Activated CD4-positive, alpha-beta T cell treated with anti-CD3 and anti-CD28 coated beads, Interleukin-2, amount 50 U/mL, for 48 hours (primary cell): Measurements from ENCODE around the gene SCGB1D2.
"Not testable (repeated sequence)": the region's sequence is repeated elsewhere in the genome, so short reads cannot be mapped to it uniquely, and the experiment has no call there.

ENCODE experiments used
- DNase-seq, 2 experiments: peaks; one replicate each; pipeline ENCODE4 v3.0.0-alpha.2; 2020

Gene SCGB1D2, protein sequence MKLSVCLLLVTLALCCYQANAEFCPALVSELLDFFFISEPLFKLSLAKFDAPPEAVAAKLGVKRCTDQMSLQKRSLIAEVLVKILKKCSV

DNA sequence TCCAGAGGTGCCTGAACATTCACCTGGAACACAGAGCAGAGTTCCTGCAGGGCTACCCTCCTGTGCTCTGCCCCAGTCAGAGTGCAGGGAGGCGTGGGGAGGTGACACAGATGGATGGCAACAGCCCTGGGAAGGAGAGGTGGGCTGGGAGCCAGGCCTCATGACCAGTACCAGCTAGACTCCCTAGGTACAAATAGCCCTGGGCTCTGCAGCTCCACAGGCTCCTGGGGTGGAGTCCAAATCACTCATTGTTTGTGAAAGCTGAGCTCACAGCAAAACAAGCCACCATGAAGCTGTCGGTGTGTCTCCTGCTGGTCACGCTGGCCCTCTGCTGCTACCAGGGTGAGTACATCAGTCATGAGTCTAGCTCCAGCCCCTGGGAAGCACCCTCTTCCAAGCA lies at the start of gene SCGB1D2:
TSS of gene SCGB1D2 (plus strand) at position 219 of the 400 bp plus-strand sequence. CDS start at position 288, 69 bp downstream.
- no peak for DNase-seq

- no peak for DNase-seq
Measured at GRCh38 chr11:62193952-62194351, 48.1 kb upstream of the SCGB1D2 start.

DNA sequence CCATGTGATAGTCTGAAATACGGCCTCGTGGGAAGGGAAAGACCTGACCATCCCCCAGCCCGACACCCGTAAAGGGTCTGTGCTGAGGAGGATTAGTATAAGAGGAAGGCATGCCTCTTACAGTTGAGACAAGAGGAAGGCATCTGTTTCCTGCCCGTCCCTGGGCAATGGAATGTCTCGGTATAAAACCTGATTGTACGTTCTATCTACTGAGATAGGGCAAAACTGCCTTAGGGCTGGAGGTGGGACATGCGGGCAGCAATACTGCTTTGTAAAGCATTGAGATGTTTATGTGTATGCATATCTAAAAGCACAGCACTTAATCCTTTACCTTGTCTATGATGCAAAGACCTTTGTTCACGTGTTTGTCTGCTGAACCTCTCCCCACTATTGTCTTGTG lies 47.0 kb upstream of the SCGB1D2 start:
- DNase-seq = not testable (repeated sequence)

GRCh38 chr11:62195945-62196344 lies 46.1 kb upstream of the SCGB1D2 start:
- DNase-seq = no peak

DNA sequence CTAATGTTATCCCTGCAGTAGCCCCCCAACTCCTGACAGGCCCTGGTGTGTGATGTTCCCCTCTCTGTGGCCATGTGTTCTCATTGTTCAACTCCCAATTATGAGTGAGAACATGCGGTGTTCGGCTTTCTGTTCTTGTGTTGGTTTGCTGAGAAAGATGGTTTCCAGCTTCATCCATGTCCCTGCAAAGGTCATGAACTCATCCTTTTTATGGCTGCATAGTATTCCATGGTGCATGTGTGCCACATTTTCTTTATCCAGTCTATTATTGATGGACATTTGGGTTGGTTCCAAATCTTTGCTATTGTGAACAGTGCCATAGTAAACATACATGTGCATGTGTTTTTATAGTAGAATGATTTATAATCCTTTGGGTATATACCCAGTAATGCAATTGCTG lies 44.6 kb upstream of the SCGB1D2 start:
- DNase-seq = not testable (repeated sequence)

DNA sequence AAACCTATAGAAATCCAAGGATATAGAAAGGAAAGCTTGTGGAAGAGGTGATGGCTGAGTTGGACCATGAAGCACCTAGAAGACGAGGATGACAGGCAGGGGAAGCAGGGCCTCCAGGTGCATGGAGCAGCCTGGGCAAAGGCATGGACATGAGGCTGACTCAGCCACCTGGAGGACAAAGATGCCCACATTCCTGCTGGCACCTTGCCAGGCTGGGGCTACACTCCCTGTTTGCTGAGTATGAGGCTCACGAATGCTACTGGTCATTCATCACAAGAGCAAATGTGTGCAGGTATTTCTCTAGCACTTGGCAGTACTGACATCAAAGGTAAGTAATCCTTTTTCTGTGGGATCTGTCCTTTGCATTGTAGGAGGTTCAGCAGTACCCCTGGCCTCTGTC lies 40.7 kb upstream of the SCGB1D2 start:
- DNase-seq = no peak

DNA sequence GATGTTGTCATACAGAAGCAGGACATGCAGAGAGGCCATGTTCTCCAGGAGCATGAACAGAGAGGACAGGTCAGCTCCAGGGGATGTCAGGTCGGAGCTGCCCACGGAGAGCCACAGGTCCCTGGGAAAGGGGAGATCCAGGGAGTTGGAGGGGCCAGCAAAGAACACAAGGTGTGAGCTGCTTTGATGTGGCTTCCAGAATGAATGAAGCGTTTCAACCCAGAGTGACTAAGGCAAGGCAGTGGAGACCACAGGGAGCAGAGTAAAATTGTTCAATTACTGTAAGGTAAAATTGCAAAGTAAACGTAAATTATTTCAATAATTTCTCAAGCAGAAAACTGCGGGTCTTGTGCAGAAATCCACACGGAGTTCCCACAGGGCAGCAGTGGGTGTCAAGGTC lies 39.1 kb upstream of the SCGB1D2 start:
- DNase-seq = no peak

DNA sequence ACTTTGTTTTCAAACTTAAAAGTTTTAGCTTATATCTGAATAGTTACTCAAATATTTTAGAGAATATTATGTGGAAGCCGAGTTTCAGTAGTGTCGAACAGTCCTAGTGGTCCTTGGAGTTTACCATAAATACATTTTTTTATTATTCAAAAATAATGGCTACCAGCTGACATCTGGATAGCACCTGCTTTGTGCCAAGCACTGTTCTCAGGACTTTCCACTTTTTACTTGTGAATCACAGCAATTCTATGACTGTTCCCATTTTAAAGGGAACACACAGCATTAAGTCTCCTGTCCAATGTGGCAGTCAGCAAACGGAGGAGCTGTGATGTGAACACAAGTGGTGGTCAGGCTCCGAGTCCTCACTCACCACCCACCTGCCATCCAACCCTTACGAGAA lies 37.6 kb upstream of the SCGB1D2 start:
- no peak for DNase-seq

DNA sequence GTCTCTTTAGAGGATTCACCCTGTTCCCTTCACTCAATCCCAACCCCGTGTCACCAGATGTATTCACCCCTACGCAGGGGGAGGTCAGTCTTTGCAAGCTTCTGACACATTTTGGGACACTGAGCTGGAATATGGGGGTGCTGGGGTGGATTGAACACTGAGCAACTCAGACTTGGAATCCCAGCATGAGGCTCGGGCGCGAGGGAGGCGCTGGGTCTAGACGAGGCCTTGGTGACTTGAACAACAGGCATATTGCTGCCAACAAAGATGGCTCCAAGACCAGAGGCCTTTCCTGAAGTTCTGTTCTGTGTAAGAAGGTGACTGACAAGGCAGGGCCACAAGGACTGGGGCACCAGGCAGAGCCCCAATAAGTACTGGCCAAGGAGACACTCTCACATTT lies 36.6 kb upstream of the SCGB1D2 start:
- no peak for DNase-seq

- DNase-seq = not testable (repeated sequence)
Measured at GRCh38 chr11:62206276-62207066, 35.6 kb upstream of the SCGB1D2 start.

GRCh38 chr11:62208785-62209144 lies 33.3 kb upstream of the SCGB1D2 start:
- no peak for DNase-seq

DNA sequence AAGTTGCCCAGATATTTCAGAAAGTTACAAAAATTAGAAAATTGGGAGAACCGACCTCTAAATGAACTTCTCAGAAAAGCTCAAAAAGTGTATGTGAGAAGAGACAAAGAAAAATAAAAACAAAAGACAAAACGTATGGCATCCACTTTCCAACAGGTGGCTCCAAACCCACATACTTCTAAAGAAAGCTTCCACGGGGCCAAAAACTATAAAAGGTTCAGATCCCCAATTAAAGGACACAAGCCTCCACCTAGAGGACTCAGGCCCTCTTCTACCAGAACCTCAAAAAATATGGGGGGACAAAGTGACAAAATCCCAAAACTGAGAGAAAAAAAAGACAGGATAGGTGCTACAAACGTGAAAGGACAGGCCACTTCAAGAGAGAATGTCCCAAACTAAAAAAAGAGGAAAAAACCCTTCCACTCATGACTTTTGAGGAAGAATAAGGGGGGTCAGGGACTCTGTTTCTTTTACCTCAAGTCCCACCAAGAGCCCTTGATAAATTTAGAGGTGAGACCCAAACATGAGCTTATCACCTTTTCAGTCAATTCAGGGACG lies 24.8 kb upstream of the SCGB1D2 start:
- DNase-seq = no peak

- DNase-seq = no peak
Measured at GRCh38 chr11:62221498-62221897, 20.5 kb upstream of the SCGB1D2 start.

DNA sequence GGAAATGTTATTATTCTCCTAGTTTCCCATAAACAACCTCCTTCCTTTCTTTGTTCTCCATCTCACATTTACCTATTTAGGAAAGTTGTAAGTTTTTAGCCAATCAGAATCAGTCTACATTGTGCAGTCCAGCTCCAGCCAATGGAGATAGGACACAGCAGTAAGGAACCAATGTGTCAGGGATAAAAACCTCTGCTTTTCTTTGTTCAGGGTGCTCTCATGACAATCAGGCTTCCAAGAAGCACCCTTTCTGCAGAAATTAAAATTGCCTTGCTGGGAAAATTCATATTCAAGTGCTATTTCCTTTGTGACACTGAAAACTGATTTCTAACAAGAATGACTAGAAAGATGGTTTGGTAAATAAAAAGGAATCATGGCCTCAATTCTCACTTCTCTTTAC lies 18.9 kb upstream of the SCGB1D2 start:
- no peak for DNase-seq

DNA sequence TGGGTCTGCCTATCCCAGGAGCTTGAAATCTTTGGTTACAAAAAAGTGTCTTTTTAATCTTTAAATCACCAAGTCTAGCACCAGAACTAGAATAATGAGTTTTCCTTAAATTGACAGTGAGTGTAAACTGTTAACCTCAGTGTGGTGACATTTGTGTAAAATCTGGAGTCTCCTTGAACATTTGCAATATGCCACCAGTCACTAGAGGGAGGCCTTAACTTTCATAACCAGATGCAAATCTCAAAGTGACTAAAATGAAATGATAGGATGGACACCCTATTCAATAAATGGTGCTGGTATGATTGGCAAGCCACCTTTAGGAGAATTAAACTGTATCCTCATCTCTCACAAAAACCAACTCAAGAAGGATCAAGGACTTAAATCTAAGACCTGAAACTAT lies 8.3 kb upstream of the SCGB1D2 start:
- DNase-seq = no peak

DNA sequence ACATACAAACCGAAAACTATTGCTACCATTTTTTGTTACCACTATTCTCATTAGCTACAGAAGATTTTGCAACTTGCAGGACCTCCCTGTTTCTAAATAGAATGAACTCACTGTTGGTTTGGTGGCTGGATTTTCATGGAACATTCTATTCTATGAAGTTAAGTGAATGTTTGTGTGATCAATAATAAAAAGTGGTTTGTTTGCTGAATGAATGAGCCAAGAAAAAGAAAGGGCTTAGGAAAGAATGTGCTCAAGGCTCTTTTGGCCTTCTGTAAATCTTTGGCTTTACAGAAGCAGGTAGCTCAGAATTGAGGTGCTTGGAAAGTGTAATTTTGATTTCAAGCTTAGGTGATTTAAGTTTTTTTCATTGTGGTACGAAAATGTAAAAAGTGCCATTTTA lies 5.9 kb upstream of the SCGB1D2 start:
- DNase-seq = no peak

- DNase-seq = no peak
Measured at GRCh38 chr11:62237499-62237898, 4.5 kb upstream of the SCGB1D2 start.

- no peak for DNase-seq
Measured at GRCh38 chr11:62238151-62238550, 3.9 kb upstream of the SCGB1D2 start.

- DNase-seq = no peak
Measured at GRCh38 chr11:62241095-62241494, 944 bp upstream of the SCGB1D2 start.

DNA sequence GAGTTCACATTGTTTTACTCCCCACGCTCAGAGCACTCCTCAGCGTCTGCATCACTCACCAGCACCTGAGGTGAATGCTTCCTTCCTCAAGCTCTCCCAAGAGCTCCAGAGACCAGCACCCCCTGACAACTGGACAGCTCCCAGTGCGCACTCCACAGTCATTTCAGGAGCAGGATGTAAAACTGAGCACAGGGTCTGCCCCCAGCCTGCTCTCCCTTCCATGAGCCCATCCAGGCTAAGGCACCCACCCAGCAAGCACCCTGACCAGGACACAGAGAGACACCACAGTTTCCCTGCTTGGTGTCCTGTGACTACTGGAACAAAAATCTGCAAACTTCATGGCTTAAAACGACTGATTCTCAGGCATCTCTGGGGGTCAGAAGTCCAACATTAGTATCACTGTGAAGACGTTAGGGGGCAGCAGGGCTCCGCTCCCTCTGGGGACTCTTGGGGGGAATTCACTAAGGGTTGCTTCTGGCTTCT lies 3.3 kb downstream of the SCGB1D2 start:
- DNase-seq = peak in 1 of 2 experiments; percentile 22

GRCh38 chr11:62251698-62252097 lies 9.7 kb downstream of the SCGB1D2 start:
- no peak for DNase-seq

- DNase-seq = no peak
Measured at GRCh38 chr11:62253999-62254542, 12.0 kb downstream of the SCGB1D2 start.

DNA sequence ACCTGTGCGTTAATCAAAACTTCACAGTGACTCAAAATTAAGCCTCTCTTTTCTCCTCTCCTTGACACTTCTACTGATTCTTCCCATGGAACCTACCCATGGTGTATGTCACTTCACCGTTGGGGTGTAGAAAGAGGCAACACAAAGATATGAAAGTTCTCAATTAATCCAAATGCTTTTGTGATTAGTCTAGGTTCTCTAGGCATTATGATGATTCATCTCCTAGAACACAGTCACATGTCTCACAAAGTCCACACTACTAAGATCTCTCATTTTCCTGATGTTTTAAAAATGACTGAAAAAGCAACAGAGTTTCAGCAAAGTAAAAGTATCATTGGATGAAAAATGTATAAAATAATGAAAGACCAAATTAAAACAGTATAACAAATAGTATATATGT lies 14.2 kb downstream of the SCGB1D2 start:
- DNase-seq = no peak

DNA sequence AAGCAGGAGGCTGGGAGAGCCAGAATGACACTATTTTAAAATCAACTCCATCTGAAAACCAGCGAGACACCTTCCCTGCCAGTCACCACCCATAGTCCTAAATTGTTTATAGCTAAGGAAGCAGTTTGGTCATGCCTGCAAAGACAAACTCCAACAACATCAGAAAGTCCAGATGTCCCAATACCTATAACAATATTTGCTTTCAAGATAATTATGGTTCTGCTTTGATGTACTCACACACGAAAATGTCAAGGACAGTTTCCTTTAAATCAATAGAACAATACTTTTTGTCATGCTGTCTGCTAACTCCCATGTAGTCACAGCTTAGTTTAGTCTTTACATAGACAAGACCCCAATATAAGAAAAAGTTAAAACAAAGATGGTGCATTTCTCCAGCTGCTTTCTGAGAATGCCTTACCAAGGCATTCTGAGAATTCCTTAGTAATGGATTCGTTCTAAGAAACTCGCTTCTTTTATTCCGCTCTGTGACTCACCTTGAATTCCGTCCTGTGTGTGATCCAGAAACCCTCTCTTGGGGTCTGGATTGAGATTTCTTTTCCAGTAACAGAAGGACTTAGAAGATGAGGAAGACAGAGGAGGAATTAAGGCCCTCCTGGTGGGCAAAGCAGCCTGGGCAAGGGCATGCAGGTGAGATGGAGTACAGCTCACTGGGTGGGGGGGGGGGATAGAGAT lies 18.4 kb downstream of the SCGB1D2 start:
- DNase-seq = no peak
